Bronchus fibroblast of lung (primary cell): ENCODE results near the gene NBPF11. TPM values are rescaled to one million over a fixed set of nuclear protein-coding genes. Genes with fewer than 3 reads are reported as not detected.

Experiments used
- total RNA-seq: library from RNA; depleted of rRNA; stranded (reverse); fragments of >200 nt; gene quantifications from 2 replicates; pipeline ENCODE4 v1.2.3, GENCODE V29; 2015

The NBPF11 gene, protein sequence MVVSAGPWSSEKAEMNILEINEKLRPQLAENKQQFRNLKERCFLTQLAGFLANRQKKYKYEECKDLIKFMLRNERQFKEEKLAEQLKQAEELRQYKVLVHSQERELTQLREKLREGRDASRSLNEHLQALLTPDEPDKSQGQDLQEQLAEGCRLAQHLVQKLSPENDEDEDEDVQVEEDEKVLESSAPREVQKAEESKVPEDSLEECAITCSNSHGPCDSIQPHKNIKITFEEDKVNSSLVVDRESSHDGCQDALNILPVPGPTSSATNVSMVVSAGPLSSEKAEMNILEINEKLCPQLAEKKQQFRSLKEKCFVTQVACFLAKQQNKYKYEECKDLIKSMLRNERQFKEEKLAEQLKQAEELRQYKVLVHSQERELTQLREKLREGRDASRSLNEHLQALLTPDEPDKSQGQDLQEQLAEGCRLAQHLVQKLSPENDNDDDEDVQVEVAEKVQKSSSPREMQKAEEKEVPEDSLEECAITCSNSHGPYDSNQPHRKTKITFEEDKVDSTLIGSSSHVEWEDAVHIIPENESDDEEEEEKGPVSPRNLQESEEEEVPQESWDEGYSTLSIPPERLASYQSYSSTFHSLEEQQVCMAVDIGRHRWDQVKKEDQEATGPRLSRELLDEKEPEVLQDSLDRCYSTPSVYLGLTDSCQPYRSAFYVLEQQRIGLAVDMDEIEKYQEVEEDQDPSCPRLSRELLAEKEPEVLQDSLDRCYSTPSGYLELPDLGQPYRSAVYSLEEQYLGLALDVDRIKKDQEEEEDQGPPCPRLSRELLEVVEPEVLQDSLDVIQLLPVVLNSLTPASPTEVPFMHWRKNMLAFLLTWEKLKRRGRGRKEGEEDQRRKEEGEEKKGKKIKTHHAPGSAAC
- total RNA-seq: 2.1 and 2.7 TPM in 2 replicates

GRCh38 chr1:148151911-148152656 lies at the start of gene NBPF11:
Gene NBPF11 (minus strand): TSS chr1:148152281. CDS start chr1:148127003, 25,278 bp downstream.

Other genes starting within 250 kb of the NBPF11 start
- gene GJA8, start 249.5 kb downstream of the NBPF11 start, total RNA-seq: not detected in 2 replicates
- 8.9 and 14.3 TPM in 2 replicates for gene GPR89B, start 223.9 kb downstream of the NBPF11 start, total RNA-seq